ENCODE measurements around the gene SLC16A1. TPM values are rescaled to one million over a fixed set of nuclear protein-coding genes. Genes with fewer than 3 reads are reported as not detected.
"Not testable (repeated sequence)": the region's sequence is repeated elsewhere in the genome, so short reads cannot be mapped to it uniquely, and the experiment has no call there.

Gene SLC16A1, protein sequence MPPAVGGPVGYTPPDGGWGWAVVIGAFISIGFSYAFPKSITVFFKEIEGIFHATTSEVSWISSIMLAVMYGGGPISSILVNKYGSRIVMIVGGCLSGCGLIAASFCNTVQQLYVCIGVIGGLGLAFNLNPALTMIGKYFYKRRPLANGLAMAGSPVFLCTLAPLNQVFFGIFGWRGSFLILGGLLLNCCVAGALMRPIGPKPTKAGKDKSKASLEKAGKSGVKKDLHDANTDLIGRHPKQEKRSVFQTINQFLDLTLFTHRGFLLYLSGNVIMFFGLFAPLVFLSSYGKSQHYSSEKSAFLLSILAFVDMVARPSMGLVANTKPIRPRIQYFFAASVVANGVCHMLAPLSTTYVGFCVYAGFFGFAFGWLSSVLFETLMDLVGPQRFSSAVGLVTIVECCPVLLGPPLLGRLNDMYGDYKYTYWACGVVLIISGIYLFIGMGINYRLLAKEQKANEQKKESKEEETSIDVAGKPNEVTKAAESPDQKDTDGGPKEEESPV
- total RNA-seq, result 48.9 TPM
- 10 to 100 TPM; 31.6 to 52.3 (median 40.2) TPM for polyA plus RNA-seq (ENCODE audit: insufficient read depth in 1 of 8, insufficient read length in 8 of 8, low replicate concordance in 1 of 8)
- long read RNA-seq, donor 1, partial matches to known transcripts, result 0 of 2 reads
- long read RNA-seq, donor 1, other reads (novel, unspliced or antisense), result 0 of 2 reads
- long read RNA-seq, donor 2, result 0 reads
- long read RNA-seq, donor 3, transcript SLC16A1-201 (5 exons, 3,910 nt), result major isoform, 6 of 7 reads
- long read RNA-seq, donor 3, partial matches to known transcripts, result 0 of 7 reads
- long read RNA-seq, donor 3, other reads (novel, unspliced or antisense), result 0 of 7 reads
- long read RNA-seq, donor 4, partial matches to known transcripts, result 0 of 5 reads
- long read RNA-seq, donor 4, other reads (novel, unspliced or antisense), result 0 of 5 reads
- long read RNA-seq, donor 5, transcript SLC16A1-201 (5 exons, 3,910 nt), result major isoform, 7 of 7 reads
- long read RNA-seq, donor 5, partial matches to known transcripts, result 0 of 7 reads
- long read RNA-seq, donor 5, other reads (novel, unspliced or antisense), result 0 of 7 reads
- long read RNA-seq, donor 6, transcript SLC16A1-201 (5 exons, 3,910 nt), result major isoform, 6 of 13 reads
- long read RNA-seq, donor 6, partial matches to known transcripts, result 7 of 13 reads
- long read RNA-seq, donor 6, other reads (novel, unspliced or antisense), result 0 of 13 reads
- long read RNA-seq, donor 7, transcript SLC16A1-201 (5 exons, 3,910 nt), result major isoform, 6 of 6 reads
- long read RNA-seq, donor 7, partial matches to known transcripts, result 0 of 6 reads
- long read RNA-seq, donor 7, other reads (novel, unspliced or antisense), result 0 of 6 reads
- long read RNA-seq, donor 8, partial matches to known transcripts, result 8 of 9 reads
- long read RNA-seq, donor 8, other reads (novel, unspliced or antisense), result 0 of 9 reads
- long read RNA-seq, donor 9, transcript SLC16A1-201 (5 exons, 3,910 nt), result major isoform, 7 of 16 reads
- long read RNA-seq, donor 9, partial matches to known transcripts, result 8 of 16 reads
- long read RNA-seq, donor 9, other reads (novel, unspliced or antisense), result 0 of 16 reads
- long read RNA-seq, donor 10, transcript SLC16A1-201 (5 exons, 3,910 nt), result major isoform, 8 of 18 reads
- long read RNA-seq, donor 10, partial matches to known transcripts, result 10 of 18 reads
- long read RNA-seq, donor 10, other reads (novel, unspliced or antisense), result 0 of 18 reads
- long read RNA-seq, donor 11, transcript SLC16A1-201 (5 exons, 3,910 nt), result major isoform, 9 of 17 reads
- long read RNA-seq, donor 11, partial matches to known transcripts, result 7 of 17 reads
- long read RNA-seq, donor 11, other reads (novel, unspliced or antisense), result 0 of 17 reads

DNA sequence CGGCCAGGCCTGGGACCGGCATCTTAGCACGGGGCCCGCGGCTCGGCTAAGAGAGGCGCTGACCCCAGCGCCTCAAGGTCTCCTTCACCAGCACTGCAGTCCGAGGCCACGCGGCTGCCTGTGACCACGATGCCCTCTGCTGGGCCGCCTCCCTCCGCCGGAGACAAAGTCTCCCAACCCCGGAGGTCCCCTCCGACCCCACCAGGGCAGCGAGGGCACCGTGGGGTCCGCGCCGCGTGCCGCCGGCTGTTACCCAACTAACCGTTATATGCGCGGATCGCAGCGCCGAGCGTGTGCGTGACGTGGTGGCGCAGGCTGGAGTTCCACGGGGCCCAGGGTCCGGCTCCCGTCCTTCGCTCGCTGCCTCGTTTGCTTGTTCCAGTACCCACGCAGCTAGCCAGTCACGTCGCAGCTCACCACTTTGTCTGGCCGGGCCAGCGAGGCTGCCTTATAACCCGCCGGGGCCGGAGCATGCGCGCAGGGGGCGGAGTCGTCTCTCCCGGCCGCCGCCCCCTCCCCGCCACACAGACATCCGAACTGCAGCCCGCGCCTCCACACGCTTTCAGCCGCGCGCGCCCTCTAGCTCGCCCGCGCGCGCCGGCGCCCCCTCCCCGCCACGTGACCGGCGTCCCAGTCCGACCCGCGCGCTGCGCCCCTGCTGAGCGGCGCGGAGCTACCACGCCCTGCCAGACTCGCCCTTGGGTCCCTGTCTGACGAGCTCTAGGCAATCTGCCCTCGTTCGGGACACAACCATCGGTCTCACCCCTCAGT lies at the start of gene SLC16A1:
Gene SLC16A1, minus strand, starts transcription at position 424 of the 771 bp plus-strand sequence. CDS start 26,888 bp downstream, outside the sequence.
- H3K27me3 ChIP-seq (ENCODE audit: control insufficient read depth, insufficient read depth, low read length), result no peaks in the 10 kb centered on the region
- 0% methylated on average over 81 of the region's 90 CpGs for WGBS (ENCODE audit: insufficient coverage)
- DNase-seq, result peak; percentile 97
- H3K4me1 ChIP-seq (ENCODE audit: control insufficient read depth, insufficient read depth, low read length), result peaks cover 6% of the 10 kb centered on the region
- H3K4me3 ChIP-seq (ENCODE audit: low read length), result peak within 1 kb of the TSS; percentile 94
- no peaks in the 10 kb centered on the region for H3K36me3 ChIP-seq (ENCODE audit: control insufficient read depth, insufficient read depth, low read length)
- no peaks in the 10 kb centered on the region for H3K9me3 ChIP-seq (replicated peaks; ENCODE audit: control insufficient read depth, low read depth, low read length)
- H3K27ac ChIP-seq (ENCODE audit: low read length), result peak within 1 kb of the TSS; percentile 97

DNA sequence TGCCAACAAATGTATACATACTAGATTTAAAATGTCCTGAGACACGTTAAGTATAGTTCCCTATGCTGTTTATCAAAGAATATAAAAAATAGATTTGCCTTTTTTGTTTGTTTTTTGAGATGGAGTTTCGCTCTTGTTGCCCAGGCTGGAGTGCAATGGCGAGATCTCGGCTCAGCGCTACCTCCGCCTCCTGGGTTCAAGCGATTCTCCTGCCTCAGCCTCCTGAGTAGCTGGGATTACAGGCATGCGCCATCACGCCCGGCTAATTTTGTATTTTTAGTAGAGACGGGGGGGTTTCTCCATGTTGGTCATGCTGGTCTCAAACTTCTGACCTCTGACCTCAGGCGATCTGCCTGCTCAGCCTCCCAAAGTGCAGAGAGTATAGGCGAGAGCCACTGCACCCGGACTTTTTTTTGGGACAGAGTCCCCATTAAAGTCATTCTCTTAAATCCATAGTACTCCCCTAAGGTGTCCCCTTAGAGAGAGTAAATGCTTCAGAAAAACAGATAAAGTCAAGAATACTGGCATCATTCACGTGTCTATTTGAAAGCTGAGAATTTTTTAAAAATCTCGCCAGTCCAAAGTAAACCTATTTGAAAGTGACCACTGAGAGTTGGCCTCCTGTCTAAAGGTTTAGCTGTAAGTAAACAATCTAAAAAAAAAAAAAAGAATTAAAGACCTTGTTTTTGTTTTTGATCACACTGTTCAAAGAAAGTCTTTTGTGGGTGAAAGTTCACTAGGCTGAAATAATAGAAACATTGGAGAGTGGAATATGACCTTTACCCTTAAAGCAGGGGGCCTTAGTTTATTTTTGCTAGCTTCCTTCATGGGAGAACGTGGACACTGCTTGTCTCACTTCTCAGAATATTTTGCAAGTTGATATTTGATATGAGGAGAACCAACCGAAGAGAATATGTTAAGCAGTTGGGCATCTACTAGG lies 48.0 kb upstream of the SLC16A1 start:
- DNase-seq, result no peak
- H3K4me1 ChIP-seq (ENCODE audit: control insufficient read depth, insufficient read depth, low read length), result peaks cover 4% of the 10 kb centered on the region
- WGBS (ENCODE audit: insufficient coverage), result 89% methylated on average over 8 of the region's 18 CpGs
- H3K27ac ChIP-seq (ENCODE audit: low read length), result no peak overlapping the region
- peaks cover 6% of the 10 kb centered on the region for H3K36me3 ChIP-seq (ENCODE audit: control insufficient read depth, insufficient read depth, low read length)
- no peaks in the 10 kb centered on the region for H3K27me3 ChIP-seq (ENCODE audit: control insufficient read depth, insufficient read depth, low read length)
- H3K4me3 ChIP-seq (ENCODE audit: low read length), result no peak overlapping the region
- no peaks in the 10 kb centered on the region for H3K9me3 ChIP-seq (replicated peaks; ENCODE audit: control insufficient read depth, low read depth, low read length)

DNA sequence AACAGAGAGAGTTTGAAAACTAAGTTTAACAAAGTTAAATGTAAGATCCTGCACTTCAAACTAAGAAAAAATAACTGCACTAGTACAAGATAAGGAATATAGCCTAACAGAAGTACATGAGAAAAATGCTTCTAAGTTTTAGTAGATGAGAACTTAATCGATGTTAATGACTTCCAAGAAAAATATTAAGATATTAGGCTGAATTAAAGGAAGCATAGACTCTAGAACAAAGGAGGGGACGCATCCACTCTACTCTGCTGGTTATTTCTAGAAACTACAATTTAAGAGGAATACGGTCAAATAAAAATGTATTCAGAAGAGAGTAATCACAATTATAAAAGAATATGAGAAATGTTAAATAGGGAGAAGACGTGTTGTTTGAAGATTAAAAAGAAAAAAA lies 46.3 kb upstream of the SLC16A1 start:
- 100% methylated on average over 1 of the region's 4 CpGs for WGBS (ENCODE audit: insufficient coverage)
- H3K4me3 ChIP-seq (ENCODE audit: low read length), result no peak overlapping the region
- peaks cover 2% of the 10 kb centered on the region for H3K36me3 ChIP-seq (ENCODE audit: control insufficient read depth, insufficient read depth, low read length)
- H3K9me3 ChIP-seq (replicated peaks; ENCODE audit: control insufficient read depth, low read depth, low read length), result no peaks in the 10 kb centered on the region
- no peaks in the 10 kb centered on the region for H3K27me3 ChIP-seq (ENCODE audit: control insufficient read depth, insufficient read depth, low read length)
- DNase-seq, result no peak
- no peak overlapping the region for H3K27ac ChIP-seq (ENCODE audit: low read length)
- peaks cover 18% of the 10 kb centered on the region for H3K4me1 ChIP-seq (ENCODE audit: control insufficient read depth, insufficient read depth, low read length)

DNA sequence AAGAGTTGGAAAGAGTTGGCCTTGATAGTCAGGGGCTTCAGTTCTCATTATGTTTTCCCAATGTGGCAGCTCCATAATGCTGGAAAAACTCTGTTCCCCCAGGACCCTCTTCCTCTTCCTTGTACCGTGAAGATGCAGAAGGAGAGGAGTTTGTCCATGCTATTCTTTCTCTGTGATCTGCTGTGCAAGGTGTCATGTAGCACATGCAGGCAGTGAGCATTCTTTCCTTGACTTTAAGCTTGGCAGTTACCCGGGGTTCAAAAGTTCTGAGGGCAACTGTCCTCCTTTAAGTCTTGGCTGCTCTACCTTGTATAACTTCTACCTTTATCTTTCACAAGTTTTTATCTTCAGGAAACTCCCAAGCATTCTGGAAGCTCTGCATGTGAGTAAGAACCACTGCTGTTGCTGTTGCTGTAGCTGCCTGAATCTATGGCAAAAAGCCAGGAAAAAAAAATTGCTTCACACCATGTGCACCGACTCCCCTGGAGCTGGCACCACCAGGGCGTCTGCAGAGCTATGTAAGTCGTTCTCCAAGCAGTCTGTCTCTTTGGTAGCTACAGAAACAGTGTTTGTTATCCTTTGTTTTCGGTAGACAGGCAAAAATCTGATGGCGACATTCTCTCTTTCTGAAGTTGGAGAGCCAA lies 42.7 kb upstream of the SLC16A1 start:
- DNase-seq, result peak; percentile 70
- peak overlapping the region; percentile 63 for H3K27ac ChIP-seq (ENCODE audit: low read length)
- H3K27me3 ChIP-seq (ENCODE audit: control insufficient read depth, insufficient read depth, low read length), result no peaks in the 10 kb centered on the region
- no peak overlapping the region for H3K4me3 ChIP-seq (ENCODE audit: low read length)
- H3K4me1 ChIP-seq (ENCODE audit: control insufficient read depth, insufficient read depth, low read length), result peaks cover 18% of the 10 kb centered on the region
- peaks cover 2% of the 10 kb centered on the region for H3K36me3 ChIP-seq (ENCODE audit: control insufficient read depth, insufficient read depth, low read length)
- no peaks in the 10 kb centered on the region for H3K9me3 ChIP-seq (replicated peaks; ENCODE audit: control insufficient read depth, low read depth, low read length)
- WGBS (ENCODE audit: insufficient coverage), result 65% methylated on average over 5 of the region's 7 CpGs

DNA sequence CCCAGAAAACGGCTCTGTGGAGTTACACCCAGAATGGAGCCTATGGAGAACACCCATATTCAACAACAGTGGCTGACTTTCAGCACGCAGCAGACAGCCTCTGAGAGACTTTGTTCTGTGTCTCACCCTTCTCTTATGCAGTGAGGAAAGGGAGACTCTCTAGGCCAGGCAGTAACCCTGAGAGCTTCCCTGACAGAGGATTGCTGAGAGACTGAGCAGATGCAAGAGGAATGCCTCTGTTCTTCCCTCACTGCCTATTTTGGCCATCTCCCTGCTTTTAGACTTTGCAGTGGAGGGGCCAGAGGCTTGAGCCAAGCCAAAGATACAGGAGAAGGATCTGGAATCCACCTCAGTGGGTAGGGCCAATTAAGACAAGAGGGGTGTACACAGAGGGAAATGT lies 41.8 kb upstream of the SLC16A1 start:
- Histone ChIP-seq H3K4me1 (ENCODE audit: control insufficient read depth, insufficient read depth, low read length) (peaks cover 18% of the 10 kb centered on the region), H3K9me3 (replicated peaks; ENCODE audit: control insufficient read depth, low read depth, low read length) (no peaks in the 10 kb centered on the region), H3K27me3 (ENCODE audit: control insufficient read depth, insufficient read depth, low read length) (no peaks in the 10 kb centered on the region), H3K27ac (ENCODE audit: low read length) (peak overlapping the region; percentile 63), H3K36me3 (ENCODE audit: control insufficient read depth, insufficient read depth, low read length) (peaks cover 2% of the 10 kb centered on the region), H3K4me3 (ENCODE audit: low read length) (no peak overlapping the region)
- DNase-seq, result peak; percentile 47
- no CpG with 5 or more reads among the region's 2 CpGs for WGBS (ENCODE audit: insufficient coverage)

DNA sequence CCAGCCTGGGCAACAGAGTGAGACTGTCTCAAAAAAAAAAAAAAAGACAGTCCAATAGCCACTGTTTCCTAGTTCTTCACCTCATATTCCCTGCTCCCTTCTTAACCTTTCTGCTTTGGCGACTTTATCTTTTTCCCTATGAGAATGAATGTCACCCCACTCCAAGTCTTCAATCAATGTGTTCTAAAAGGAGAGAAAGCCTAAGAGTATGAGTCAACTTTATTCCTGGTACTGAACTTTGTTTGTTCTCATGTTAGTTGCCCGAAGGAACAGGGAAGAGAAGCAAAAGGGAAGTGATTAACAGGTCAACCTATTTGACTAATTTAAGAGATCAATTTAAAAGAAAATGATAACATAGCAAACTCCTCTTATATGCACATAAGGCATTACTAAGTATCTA lies 39.9 kb upstream of the SLC16A1 start:
- no peak overlapping the region for H3K4me3 ChIP-seq (ENCODE audit: low read length)
- no peaks in the 10 kb centered on the region for H3K9me3 ChIP-seq (replicated peaks; ENCODE audit: control insufficient read depth, low read depth, low read length)
- no peak for DNase-seq
- no CpG with 5 or more reads among the region's 2 CpGs for WGBS (ENCODE audit: insufficient coverage)
- no peaks in the 10 kb centered on the region for H3K27me3 ChIP-seq (ENCODE audit: control insufficient read depth, insufficient read depth, low read length)
- H3K27ac ChIP-seq (ENCODE audit: low read length), result peak overlapping the region; percentile 3
- peaks cover 2% of the 10 kb centered on the region for H3K36me3 ChIP-seq (ENCODE audit: control insufficient read depth, insufficient read depth, low read length)
- H3K4me1 ChIP-seq (ENCODE audit: control insufficient read depth, insufficient read depth, low read length), result peaks cover 21% of the 10 kb centered on the region

DNA sequence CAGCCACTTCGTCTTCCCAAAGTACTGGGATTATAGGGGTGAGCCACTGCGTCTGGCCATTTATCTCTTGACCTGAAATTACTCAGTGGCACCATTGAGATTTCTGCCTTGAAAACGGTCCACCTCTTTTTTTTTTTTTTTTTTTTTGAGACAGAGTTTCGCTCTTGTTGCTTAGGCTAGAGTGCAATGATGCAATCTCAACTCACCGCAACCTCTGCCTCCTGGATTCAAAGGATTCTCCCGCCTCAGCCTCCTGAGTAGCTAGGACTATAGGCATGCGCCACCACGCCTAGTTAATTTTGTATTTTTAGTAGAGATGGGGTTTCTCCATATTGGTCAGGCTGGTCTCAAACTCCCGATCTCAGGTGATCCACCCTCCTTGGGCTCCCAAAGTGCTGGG lies 39.0 kb upstream of the SLC16A1 start:
- H3K9me3 ChIP-seq (replicated peaks; ENCODE audit: control insufficient read depth, low read depth, low read length); H3K36me3 ChIP-seq (ENCODE audit: control insufficient read depth, insufficient read depth, low read length); H3K27me3 ChIP-seq (ENCODE audit: control insufficient read depth, insufficient read depth, low read length); H3K4me3 ChIP-seq (ENCODE audit: low read length); DNase-seq; H3K27ac ChIP-seq (ENCODE audit: low read length): not testable (repeated sequence)
- H3K4me1 ChIP-seq (ENCODE audit: control insufficient read depth, insufficient read depth, low read length), result peaks cover 21% of the 10 kb centered on the region
- 82% methylated on average over 2 of the region's 9 CpGs for WGBS (ENCODE audit: insufficient coverage)

DNA sequence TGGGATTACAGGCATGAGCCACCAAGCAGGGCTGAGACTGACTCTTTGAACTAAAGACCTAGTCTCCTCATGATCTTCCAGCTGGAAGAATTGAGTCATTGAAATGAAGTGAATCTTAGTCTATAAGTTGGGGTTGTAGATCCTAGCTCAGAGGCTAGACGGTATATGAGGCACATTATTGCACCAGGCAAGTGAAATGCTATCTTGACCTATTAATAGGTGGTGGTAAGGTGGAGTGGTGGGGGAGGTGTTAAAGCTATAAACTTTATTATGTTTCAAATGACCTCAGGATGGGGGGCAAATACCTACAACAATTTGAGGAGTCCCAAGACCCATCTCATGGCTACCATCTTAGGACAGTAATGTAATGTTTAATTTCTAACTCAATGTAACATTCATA lies 36.8 kb upstream of the SLC16A1 start:
- H3K9me3 ChIP-seq (replicated peaks; ENCODE audit: control insufficient read depth, low read depth, low read length), result no peaks in the 10 kb centered on the region
- no peaks in the 10 kb centered on the region for H3K36me3 ChIP-seq (ENCODE audit: control insufficient read depth, insufficient read depth, low read length)
- no CpG with 5 or more reads among the region's 1 CpG for WGBS (ENCODE audit: insufficient coverage)
- DNase-seq, result no peak
- H3K27me3 ChIP-seq (ENCODE audit: control insufficient read depth, insufficient read depth, low read length), result no peaks in the 10 kb centered on the region
- no peak overlapping the region for H3K27ac ChIP-seq (ENCODE audit: low read length)
- no peak overlapping the region for H3K4me3 ChIP-seq (ENCODE audit: low read length)
- peaks cover 6% of the 10 kb centered on the region for H3K4me1 ChIP-seq (ENCODE audit: control insufficient read depth, insufficient read depth, low read length)
